Endodermal cell (in vitro differentiated cells): ENCODE data around the gene KRTAP11-1. TPM values are rescaled to one million over a fixed set of nuclear protein-coding genes. Genes with fewer than 3 reads are reported as not detected.

Experiments used
- DNase-seq: peaks from one replicate; pipeline ENCODE4 v3.0.0-alpha.2; 2017
- H3K27ac ChIP-seq: 2 replicates; pipeline ENCODE4 v1.5.1; 2013; ENCODE audit warnings: mild to moderate bottlenecking, low read depth, low read length, moderate library complexity
- H3K27me3 ChIP-seq: 2 replicates; pipeline ENCODE4 v1.6.1; 2013; ENCODE audit warnings: mild to moderate bottlenecking, low read length, moderate library complexity; ENCODE audit not compliant: insufficient read depth, control insufficient read depth, poor library complexity, severe bottlenecking
- H3K36me3 ChIP-seq: 2 replicates; pipeline ENCODE4 v1.7.0; 2013; ENCODE audit warnings: mild to moderate bottlenecking, low read length, moderate library complexity; ENCODE audit not compliant: control insufficient read depth, insufficient read depth
- H3K4me1 ChIP-seq: one replicate; pipeline ENCODE4 v1.7.0; 2013; ENCODE audit warnings: low read length; ENCODE audit not compliant: control insufficient read depth, insufficient read depth
- H3K4me3 ChIP-seq: 2 replicates; pipeline ENCODE4 v1.5.1; 2013; ENCODE audit warnings: mild to moderate bottlenecking, low read length, moderate library complexity
- H3K9ac ChIP-seq: 2 replicates; pipeline ENCODE4 v1.6.1; 2013; ENCODE audit warnings: mild to moderate bottlenecking, low read length, moderate library complexity; ENCODE audit not compliant: poor library complexity, severe bottlenecking; ENCODE audit errors: extremely low read depth
- H3K9me3 ChIP-seq: 2 replicates; pipeline ENCODE4 v1.6.1; 2013; ENCODE audit warnings: mild to moderate bottlenecking, low read length, moderate library complexity; ENCODE audit not compliant: control insufficient read depth
- H3K27ac Mint-ChIP-seq: 2 replicates; pipeline ENCODE4 v1.8.0; 2020; ENCODE audit warnings: mixed read lengths
- H3K27me3 Mint-ChIP-seq: 2 replicates; pipeline ENCODE4 v1.8.0; 2021; ENCODE audit warnings: mild to moderate bottlenecking, mixed read lengths; ENCODE audit not compliant: insufficient read depth
- H3K36me3 Mint-ChIP-seq: 2 replicates; pipeline ENCODE4 v1.8.0; 2020; ENCODE audit warnings: low read depth, mixed read lengths
- H3K4me1 Mint-ChIP-seq: 2 replicates; pipeline ENCODE4 v1.8.0; 2020; ENCODE audit warnings: mixed read lengths
- H3K4me3 Mint-ChIP-seq: 2 replicates; pipeline ENCODE4 v1.8.0; 2020; ENCODE audit warnings: mild to moderate bottlenecking, moderate library complexity, mixed read lengths
- H3K9me3 Mint-ChIP-seq: 2 replicates; pipeline ENCODE4 v1.8.0; 2020; ENCODE audit warnings: mild to moderate bottlenecking, mixed read lengths
- WGBS, 2 experiments: methylation state at CpG; one replicate each; pipeline versions ENCODE4 v1.1.5 to v1.1.7; 2013; ENCODE audit warnings: missing lambda C conversion rate in 2 of 2, mixed read lengths in 1 of 2; ENCODE audit not compliant: insufficient coverage in 1 of 2, insufficient read length in 1 of 2; 5-methylcytosine and 5-hydroxymethylcytosine counted together
- total RNA-seq, 2 donors: library from RNA; stranded (reverse); fragmentation: NEBNext Ultra II Directional in 1 of 2; extraction: Animal tissue kit (Norgen Biotek cat#: 25700) in 1 of 2; gene quantifications; 2 replicates in 1 of 2; 3 replicates in 1 of 2; pipeline ENCODE4 v1.2.1, GENCODE V29; 2021
- TF ChIP-seq, protein P1 (sequence below): fragments of 200-600 bp; sonication (generic); conservative IDR thresholded peaks from 2 replicates; pipeline ENCODE4 v1.5.0; 2021; ENCODE audit warnings: antibody characterized with exemption, mild to moderate bottlenecking

Gene KRTAP11-1
- total RNA-seq, 2 donors from 2014 or later = not detected

DNA sequence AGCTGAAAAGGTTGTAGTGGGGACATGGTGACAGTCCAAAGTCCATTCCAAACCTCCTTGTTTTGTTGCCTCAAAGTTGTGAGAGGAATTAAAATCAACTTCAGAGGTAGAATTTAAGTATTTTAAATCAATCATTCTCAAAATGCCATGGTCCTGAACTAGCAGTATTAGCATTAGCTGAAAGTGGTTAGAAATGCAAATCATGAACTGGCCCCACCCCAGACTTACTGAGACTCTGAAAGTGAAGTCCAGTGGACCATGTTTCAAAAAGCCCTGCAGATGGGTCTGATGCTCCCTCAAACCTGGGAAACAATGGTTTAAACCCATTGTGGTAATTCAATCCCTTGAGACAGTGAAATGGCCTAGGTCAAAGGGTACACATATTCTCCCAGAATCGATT, 36.2 kb upstream of the KRTAP11-1 start:
- H3K9me3 ChIP-seq = no peaks in the 10 kb centered on the region
- no peak overlapping the region for H3K27ac Mint-ChIP-seq
- H3K36me3 ChIP-seq = no peaks in the 10 kb centered on the region
- WGBS, 2 experiments = 95 to 100% methylated on average over 1 of the region's 1 CpG
- no peaks in the 10 kb centered on the region for H3K27me3 Mint-ChIP-seq
- H3K4me3 ChIP-seq = no peak overlapping the region
- no peak overlapping the region for H3K27ac ChIP-seq
- no peak for DNase-seq
- no peak overlapping the region for H3K9ac ChIP-seq
- no peaks in the 10 kb centered on the region for H3K27me3 ChIP-seq
- no peaks in the 10 kb centered on the region for H3K4me1 ChIP-seq
- H3K4me1 Mint-ChIP-seq = no peaks in the 10 kb centered on the region
- H3K4me3 Mint-ChIP-seq = no peak overlapping the region
- H3K9me3 Mint-ChIP-seq = no peaks in the 10 kb centered on the region
- no peaks in the 10 kb centered on the region for H3K36me3 Mint-ChIP-seq
- TF ChIP-seq, protein P1, sequence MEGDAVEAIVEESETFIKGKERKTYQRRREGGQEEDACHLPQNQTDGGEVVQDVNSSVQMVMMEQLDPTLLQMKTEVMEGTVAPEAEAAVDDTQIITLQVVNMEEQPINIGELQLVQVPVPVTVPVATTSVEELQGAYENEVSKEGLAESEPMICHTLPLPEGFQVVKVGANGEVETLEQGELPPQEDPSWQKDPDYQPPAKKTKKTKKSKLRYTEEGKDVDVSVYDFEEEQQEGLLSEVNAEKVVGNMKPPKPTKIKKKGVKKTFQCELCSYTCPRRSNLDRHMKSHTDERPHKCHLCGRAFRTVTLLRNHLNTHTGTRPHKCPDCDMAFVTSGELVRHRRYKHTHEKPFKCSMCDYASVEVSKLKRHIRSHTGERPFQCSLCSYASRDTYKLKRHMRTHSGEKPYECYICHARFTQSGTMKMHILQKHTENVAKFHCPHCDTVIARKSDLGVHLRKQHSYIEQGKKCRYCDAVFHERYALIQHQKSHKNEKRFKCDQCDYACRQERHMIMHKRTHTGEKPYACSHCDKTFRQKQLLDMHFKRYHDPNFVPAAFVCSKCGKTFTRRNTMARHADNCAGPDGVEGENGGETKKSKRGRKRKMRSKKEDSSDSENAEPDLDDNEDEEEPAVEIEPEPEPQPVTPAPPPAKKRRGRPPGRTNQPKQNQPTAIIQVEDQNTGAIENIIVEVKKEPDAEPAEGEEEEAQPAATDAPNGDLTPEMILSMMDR = no peak

DNA sequence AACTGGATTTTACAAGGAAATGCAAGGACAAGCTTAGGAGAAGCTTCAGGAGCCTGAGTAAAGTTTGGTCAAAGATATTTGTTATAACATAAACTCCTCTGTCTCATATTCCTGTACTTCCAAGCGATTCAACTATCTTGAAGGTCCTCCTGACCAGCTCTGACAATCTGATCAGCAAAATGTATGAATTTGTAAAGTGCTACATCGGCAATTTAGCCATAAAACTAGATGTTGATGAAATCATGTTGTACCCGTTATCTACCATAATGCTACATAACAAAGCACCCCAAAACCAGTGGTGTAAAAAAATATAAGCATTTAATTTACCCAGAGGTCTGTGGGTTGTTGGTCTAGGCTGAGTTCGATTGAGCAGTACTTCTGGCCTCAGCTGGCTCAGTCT, 19.5 kb upstream of the KRTAP11-1 start:
- Mint-ChIP-seq H3K9me3 (no peaks in the 10 kb centered on the region), H3K4me1 (peaks cover 8% of the 10 kb centered on the region), H3K36me3 (no peaks in the 10 kb centered on the region), H3K27ac (no peak overlapping the region), H3K27me3 (no peaks in the 10 kb centered on the region), H3K4me3 (no peak overlapping the region)
- WGBS, 2 experiments = 65 to 100% methylated on average over 1 to 4 of the region's 4 CpGs
- DNase-seq = no peak
- Histone ChIP-seq H3K9me3 (no peaks in the 10 kb centered on the region), H3K4me1 (no peaks in the 10 kb centered on the region), H3K4me3 (no peak overlapping the region), H3K27ac (no peak overlapping the region), H3K36me3 (no peaks in the 10 kb centered on the region), H3K9ac (no peak overlapping the region), H3K27me3 (no peaks in the 10 kb centered on the region)
- TF ChIP-seq, protein P1 = no peak

DNA sequence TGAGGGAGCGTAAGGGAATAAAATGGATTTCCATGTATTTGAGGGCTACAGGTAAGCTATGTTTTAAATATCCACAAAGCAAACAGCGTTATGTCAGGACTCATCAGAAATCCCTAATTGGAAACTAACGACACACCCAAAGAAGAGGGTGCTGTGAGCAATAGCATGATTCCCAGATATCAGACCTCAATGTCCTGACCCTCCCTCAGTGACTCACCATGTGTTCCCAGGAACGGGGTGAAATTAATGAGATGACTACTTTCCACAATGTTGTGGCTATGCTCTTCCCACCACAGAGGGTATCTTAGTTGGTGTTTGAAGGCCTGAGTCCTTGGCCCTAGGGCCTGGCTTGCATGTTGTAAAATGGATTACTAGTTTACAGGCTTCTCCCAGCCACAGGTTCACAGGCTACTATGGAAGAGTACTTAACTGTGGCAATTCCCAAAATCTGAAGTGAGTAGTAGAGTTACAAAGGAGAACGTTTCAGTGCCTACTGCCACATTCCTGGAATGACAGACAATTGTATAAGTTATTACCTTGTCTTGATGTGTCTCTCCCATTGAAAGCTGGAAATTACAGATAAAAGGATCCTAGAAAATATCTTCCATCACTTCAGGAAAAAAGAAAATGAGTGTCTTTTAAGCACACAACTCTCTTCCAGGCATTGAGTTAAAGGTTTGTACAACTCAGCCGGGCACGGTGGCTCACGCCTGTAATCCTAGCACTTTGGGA, 1.7 kb upstream of the KRTAP11-1 start:
- Mint-ChIP-seq H3K9me3 (no peaks in the 10 kb centered on the region), H3K27ac (no peak overlapping the region), H3K27me3 (no peaks in the 10 kb centered on the region), H3K4me3 (no peak overlapping the region), H3K36me3 (no peaks in the 10 kb centered on the region), H3K4me1 (no peaks in the 10 kb centered on the region)
- H3K9ac ChIP-seq = no peak overlapping the region
- no peaks in the 10 kb centered on the region for H3K27me3 ChIP-seq
- no peaks in the 10 kb centered on the region for H3K36me3 ChIP-seq
- no peaks in the 10 kb centered on the region for H3K9me3 ChIP-seq
- H3K27ac ChIP-seq = no peak overlapping the region
- 90 to 94% methylated on average over 6 to 8 of the region's 8 CpGs for WGBS, 2 experiments
- TF ChIP-seq, protein P1 = no peak
- no peak for DNase-seq
- H3K4me3 ChIP-seq = no peak overlapping the region
- H3K4me1 ChIP-seq = no peaks in the 10 kb centered on the region
